Measurements from ENCODE around the gene CALML5. TPM values are rescaled to one million over a fixed set of nuclear protein-coding genes. Genes with fewer than 3 reads are reported as not detected.

Gene CALML5
- total RNA-seq, 2 experiments from 2014 or later: not detected

GRCh38 chr10:5540080-5540479 lies 40.7 kb upstream of the CALML5 start:
- H3K4me3 ChIP-seq (ENCODE audit: low read depth, low read length, poor library complexity, severe bottlenecking): no peak overlapping the region
- H3K4me1 ChIP-seq (ENCODE audit: insufficient read depth, low read length, poor library complexity, severe bottlenecking): no peaks in the 10 kb centered on the region
- no peak for TF ChIP-seq EZH2phosphoT487 (IDR thresholded peaks at IDR 0.05; ENCODE audit: borderline replicate concordance, low read depth, low read length)
- TF ChIP-seq CTCF (conservative IDR thresholded peaks at IDR 0.05; ENCODE audit: low read length): no peak
- no peak overlapping the region for H3K4me2 ChIP-seq (ENCODE audit: low read length)
- no TSS peak for BruUV-seq (replicated peaks)
- intact Hi-C loops (cut with micrococcal nuclease; ENCODE audit: unreplicated experiment): no loop called here
- H3K79me2 ChIP-seq (ENCODE audit: insufficient read depth, low read depth, low read length): no peaks in the 10 kb centered on the region
- no peak overlapping the region for H3K27ac ChIP-seq (ENCODE audit: low read depth, low read length, poor library complexity, severe bottlenecking)
- DNase-seq (ENCODE audit: low spot score): no peak
- H4K20me1 ChIP-seq (ENCODE audit: insufficient read depth, low read length): no peaks in the 10 kb centered on the region
- H3K9me3 ChIP-seq (ENCODE audit: low read length): peaks cover 10% of the 10 kb centered on the region
- ChIA-PET POLR2A (no interaction called here), CTCF (ENCODE audit: unreplicated experiment) (no interaction called here)
- no peak overlapping the region for H2AFZ ChIP-seq (ENCODE audit: low read length)
- no peaks in the 10 kb centered on the region for H3K36me3 ChIP-seq (ENCODE audit: insufficient read depth, low read length)
- no peaks in the 10 kb centered on the region for H3K9me2 ChIP-seq (ENCODE audit: insufficient read depth, low read length)

- H3K36me3 ChIP-seq (ENCODE audit: insufficient read depth, low read length): no peaks in the 10 kb centered on the region
- no peak for TF ChIP-seq CTCF (conservative IDR thresholded peaks at IDR 0.05; ENCODE audit: low read length)
- TF ChIP-seq EZH2phosphoT487 (IDR thresholded peaks at IDR 0.05; ENCODE audit: borderline replicate concordance, low read depth, low read length): no peak
- H3K79me2 ChIP-seq (ENCODE audit: insufficient read depth, low read depth, low read length): no peaks in the 10 kb centered on the region
- no peak for DNase-seq (ENCODE audit: low spot score)
- no peak overlapping the region for H2AFZ ChIP-seq (ENCODE audit: low read length)
- peaks cover 10% of the 10 kb centered on the region for H3K9me3 ChIP-seq (ENCODE audit: low read length)
- H3K27ac ChIP-seq (ENCODE audit: low read depth, low read length, poor library complexity, severe bottlenecking): no peak overlapping the region
- no peaks in the 10 kb centered on the region for H3K9me2 ChIP-seq (ENCODE audit: insufficient read depth, low read length)
- intact Hi-C loops (cut with micrococcal nuclease; ENCODE audit: unreplicated experiment): no loop called here
- H3K4me1 ChIP-seq (ENCODE audit: insufficient read depth, low read length, poor library complexity, severe bottlenecking): no peaks in the 10 kb centered on the region
- no peak overlapping the region for H3K4me2 ChIP-seq (ENCODE audit: low read length)
- no peaks in the 10 kb centered on the region for H4K20me1 ChIP-seq (ENCODE audit: insufficient read depth, low read length)
- POLR2A ChIA-PET: no interaction called here
- CTCF ChIA-PET (ENCODE audit: unreplicated experiment): no interaction called here
- no TSS peak for BruUV-seq (replicated peaks)
- no peak overlapping the region for H3K4me3 ChIP-seq (ENCODE audit: low read depth, low read length, poor library complexity, severe bottlenecking)
These were observed 39.7 kb upstream of the CALML5 start for GRCh38 chr10:5538892-5539651.

DNA sequence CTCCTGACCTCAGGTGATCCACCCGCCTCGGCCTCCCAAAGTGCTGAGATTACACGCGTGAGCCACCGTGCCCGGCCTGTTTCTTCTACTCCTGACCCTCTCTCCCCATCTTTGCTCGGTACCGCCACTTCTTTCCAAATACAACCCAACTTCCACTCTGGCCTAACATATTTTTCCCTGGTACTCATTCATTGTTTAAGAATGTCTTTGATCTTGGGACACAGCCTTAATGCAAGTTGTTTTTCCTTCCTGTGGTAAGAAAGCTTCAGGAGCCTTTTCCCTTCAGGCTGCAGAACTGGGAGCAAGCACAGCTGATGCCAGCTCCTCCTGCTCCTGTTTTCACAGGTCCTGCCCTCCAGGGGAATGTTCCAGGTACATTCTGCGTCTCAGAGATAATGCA lies 39.1 kb upstream of the CALML5 start:
- DNase-seq (ENCODE audit: low spot score): no peak
- intact Hi-C loops (cut with micrococcal nuclease; ENCODE audit: unreplicated experiment): no loop called here
- no TSS peak for BruUV-seq (replicated peaks)
- H3K9me3 ChIP-seq (ENCODE audit: low read length): peaks cover 10% of the 10 kb centered on the region
- TF ChIP-seq CTCF (conservative IDR thresholded peaks at IDR 0.05; ENCODE audit: low read length) (no peak), EZH2phosphoT487 (IDR thresholded peaks at IDR 0.05; ENCODE audit: borderline replicate concordance, low read depth, low read length) (no peak)
- no peaks in the 10 kb centered on the region for H3K4me1 ChIP-seq (ENCODE audit: insufficient read depth, low read length, poor library complexity, severe bottlenecking)
- no peak overlapping the region for H2AFZ ChIP-seq (ENCODE audit: low read length)
- no peaks in the 10 kb centered on the region for H3K36me3 ChIP-seq (ENCODE audit: insufficient read depth, low read length)
- H3K79me2 ChIP-seq (ENCODE audit: insufficient read depth, low read depth, low read length): no peaks in the 10 kb centered on the region
- H3K4me3 ChIP-seq (ENCODE audit: low read depth, low read length, poor library complexity, severe bottlenecking): no peak overlapping the region
- POLR2A ChIA-PET: no interaction called here
- H3K9me2 ChIP-seq (ENCODE audit: insufficient read depth, low read length): no peaks in the 10 kb centered on the region
- CTCF ChIA-PET (ENCODE audit: unreplicated experiment): no interaction called here
- no peak overlapping the region for H3K4me2 ChIP-seq (ENCODE audit: low read length)
- no peak overlapping the region for H3K27ac ChIP-seq (ENCODE audit: low read depth, low read length, poor library complexity, severe bottlenecking)
- H4K20me1 ChIP-seq (ENCODE audit: insufficient read depth, low read length): no peaks in the 10 kb centered on the region
